MM.1S (cell line): ENCODE results near the gene ZNF30.

Experiments
- CTCF ChIP-seq: fragments of 300-600 bp; sonication (generic); IDR thresholded peaks from 2 replicates; pipeline ENCODE4 v1.5.1; 2016; ENCODE audit warnings: antibody characterized with exemption, low read length, mixed read lengths
- EZH2 ChIP-seq: fragments of 300-600 bp; sonication (generic); optimal IDR thresholded peaks from 2 replicates; pipeline ENCODE3; 2017; ENCODE audit warnings: low read depth, mild to moderate bottlenecking, antibody characterized with exemption, low read length, mixed read lengths
- EZH2phosphoT487 ChIP-seq: fragments of 300-600 bp; sonication (generic); IDR thresholded peaks from 2 replicates; pipeline ENCODE4 v1.6.1; 2018; ENCODE audit warnings: antibody characterized with exemption, low read length

DNA sequence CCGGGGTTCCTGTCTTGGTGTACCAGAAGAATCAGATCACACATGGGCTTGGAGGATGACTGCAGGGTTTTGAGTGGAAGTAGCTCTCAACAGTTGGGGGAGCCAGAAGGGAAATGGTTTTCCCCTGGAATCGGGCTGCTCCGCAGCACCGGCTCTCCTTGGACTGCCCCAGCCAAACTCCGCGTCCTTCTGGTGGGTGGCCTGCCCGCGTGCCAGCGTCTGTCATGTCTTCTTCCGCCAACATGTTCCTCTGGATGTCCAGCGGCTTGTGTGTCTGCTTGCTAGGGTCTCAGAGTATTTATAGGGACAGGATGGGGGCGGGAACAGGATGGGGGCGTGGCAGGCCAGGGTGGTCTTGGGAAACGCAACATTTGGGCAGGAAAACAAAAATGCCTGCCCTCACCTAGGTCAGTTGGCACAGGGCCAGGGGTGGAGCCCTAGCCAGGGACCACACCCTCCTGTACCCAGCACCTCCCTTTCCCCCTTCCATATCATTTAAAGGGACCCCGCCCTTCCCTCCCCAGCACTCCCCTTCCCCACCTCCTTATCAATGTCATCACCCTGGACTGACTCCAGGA is 1.3 kb upstream of the ZNF30 start:
- TF ChIP-seq CTCF = no peak
- no peak for TF ChIP-seq EZH2phosphoT487
- no peak for TF ChIP-seq EZH2
